Heart right ventricle (tissue), 16 donors: ENCODE data around the gene ZNF618. TPM values are rescaled to one million over a fixed set of nuclear protein-coding genes. Genes with fewer than 3 reads are reported as not detected.

ENCODE experiments used
- ATAC-seq, 8 donors: fragments of 200-7000 bp; cut with Tn5 transposase; one replicate each; pipeline ENCODE4 v1.9.1; 2020; ENCODE audit warnings: mild to moderate bottlenecking in 8 of 8, moderate library complexity in 8 of 8, moderate number of reproducible peaks in 1 of 8
- DNase-seq, 2 donors: peaks; one replicate each; pipeline ENCODE4 v3.0.0-alpha.2; 2020
- H3K27ac ChIP-seq, 10 donors: fragments of 200-600 bp; sonication (generic) in 2 of 10; one replicate each; pipeline versions ENCODE4 v1.5.0 to v1.8.0; 2020 to 2022; ENCODE audit warnings: mild to moderate bottlenecking in 3 of 10
- H3K27me3 ChIP-seq, 7 donors: fragments of 200-600 bp; one replicate each; pipeline ENCODE4 v1.8.0; 2021 to 2022; ENCODE audit warnings: mild to moderate bottlenecking in 2 of 7
- H3K36me3 ChIP-seq, 9 donors: fragments of 200-600 bp; sonication (generic) in 1 of 9; one replicate each; pipeline versions ENCODE4 v1.5.0 to v1.8.0; 2020 to 2022; ENCODE audit warnings: mild to moderate bottlenecking in 2 of 9
- H3K4me1 ChIP-seq, 9 donors: fragments of 200-600 bp; sonication (generic) in 1 of 9; one replicate each; pipeline versions ENCODE4 v1.5.0 to v1.8.0; 2020 to 2022; ENCODE audit warnings: mild to moderate bottlenecking in 4 of 9
- H3K4me3 ChIP-seq, 10 donors: fragments of 200-600 bp; sonication (generic) in 2 of 10; one replicate each; pipeline versions ENCODE4 v1.5.0 to v1.8.0; 2020 to 2022; ENCODE audit warnings: mild to moderate bottlenecking in 7 of 10, moderate library complexity in 2 of 10
- H3K9me3 ChIP-seq, 11 donors: fragments of 200-600 bp in 10 of 11; sonication (generic) in 2 of 11; one replicate each; pipeline versions ENCODE4 v1.5.0 to v1.8.0; 2013 to 2022; ENCODE audit warnings: mild to moderate bottlenecking in 2 of 11, control low read depth in 1 of 11, moderate library complexity in 1 of 11
- WGBS, 2 donors: extraction: QIAGEN DNeasy Blood & Tissue Kit; methylation state at CpG; one replicate each; pipeline ENCODE4 v1.1.7; 2013; ENCODE audit warnings: inconsistent platforms in 1 of 2; 5-methylcytosine and 5-hydroxymethylcytosine counted together
- intact Hi-C, 10 donors: fragments of 100-400 bp; cut with DNase I; formaldehyde crosslinking; loops; one replicate each; pipeline versions ENCODE4 v1.11.1 to v1.14.2; 2022
- polyA plus RNA-seq, 2 donors: library from polyadenylated mRNA; stranded (reverse); fragments of 200-250 nt; gene quantifications; one replicate each; pipeline ENCODE4 v1.2.3, GENCODE V29; 2013
- total RNA-seq, 10 donors: library from RNA; stranded (reverse); fragmentation: NEBNext Ultra II Directional in 3 of 10; extraction: Animal tissue kit (Norgen Biotek cat#: 25700) in 3 of 10; gene quantifications; one replicate each; pipeline versions ENCODE4 v1.2.1 to v1.2.4, GENCODE V29; 2021 to 2023
- TF ChIP-seq, protein P1 (sequence below), 9 donors: fragments of 200-600 bp; sonication (generic) in 2 of 9; IDR thresholded peaks; one replicate each; pipeline versions ENCODE4 v1.5.0 to v1.8.0; 2021 to 2022; ENCODE audit warnings: antibody characterized with exemption in 9 of 9, mild to moderate bottlenecking in 5 of 9, moderate library complexity in 1 of 9
- donor health status: Arrhythmogenic right ventricular cardiomyopathy.
- donor health status: ischemic (EF 13 %, LVEDD 7.1; RV severe dilation, severe dysfunction).
- donor health status: healthy with polysubstance abuse.
- donor health status: DM: no; HTN: yes; CAD: no.
- donor health status: DM: no; HTN: no; CAD: no.
- donor health status: ischemic (EF 25% LVEDD 6.9; RV normal size, moderate dysfunction).
- donor health status: ischemic (EF 25% LVEDD 5.7; RV mildly dilated, moderate dysfunction).
- donor health status: healthy.
- donor health status: DM: yes; HTN: yes; CAD: no.
- donor health status: Ischemic cardiomyopathy.
- donor health status: ischemic (EF 35%, LVEDD 5.7; RV mildly dilated, moderate dysfunction).
- donor health status: nonischemic (EF 11% LVEDD 7.7; RV severe dilation, severe dysfunction).
- donor health status: DM: yes; HTN: yes; CAD: no.
- donor health status: PGD.
- donor health status: ischemic (EF 29% LVEDD 5.4; RV normal size, mild dysfunction).
- donor health status: nonischemic (EF 23%, LVEDD 6.1; RV moderate dilation, normal function).

The ZNF618 gene
- total and polyA plus RNA-seq, 12 donors: 0.59 to 2.5 (median 1.6) TPM

DNA sequence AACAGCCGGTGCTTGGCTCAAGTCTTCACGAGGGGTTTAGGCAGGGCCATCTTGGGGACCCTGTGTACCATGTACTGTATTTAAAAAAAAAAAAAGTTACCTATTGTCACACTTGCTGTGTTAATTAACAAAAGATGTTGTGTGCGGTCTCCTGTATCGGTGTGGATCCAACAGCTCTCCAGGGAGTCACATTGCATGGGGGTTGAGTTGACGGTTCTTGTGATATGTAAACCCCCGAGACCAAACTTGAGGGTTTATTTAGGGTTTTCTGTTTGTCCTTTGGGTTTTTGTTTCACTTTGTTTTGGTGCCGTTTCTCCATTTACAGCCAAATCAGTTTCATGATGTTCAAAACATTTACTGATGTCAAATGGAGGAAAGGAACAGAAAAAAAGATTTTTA is 179.8 kb downstream of the ZNF618 start:
- H3K36me3 ChIP-seq: peaks cover 0 to 23% (median 0%) of the 10 kb centered on the region in 9 donors
- intact Hi-C loops: no loop called here
- no peaks in the 10 kb centered on the region for H3K9me3 ChIP-seq
- H3K4me3 ChIP-seq: no peak overlapping the region
- ATAC-seq: no peak
- no peaks in the 10 kb centered on the region for H3K27me3 ChIP-seq
- no peak for DNase-seq
- H3K4me1 ChIP-seq: peaks cover 0 to 20% (median 8%) of the 10 kb centered on the region in 9 donors
- 86 to 88% methylated on average over 7 of the region's 7 CpGs for WGBS, 2 donors
- TF ChIP-seq, protein P1, sequence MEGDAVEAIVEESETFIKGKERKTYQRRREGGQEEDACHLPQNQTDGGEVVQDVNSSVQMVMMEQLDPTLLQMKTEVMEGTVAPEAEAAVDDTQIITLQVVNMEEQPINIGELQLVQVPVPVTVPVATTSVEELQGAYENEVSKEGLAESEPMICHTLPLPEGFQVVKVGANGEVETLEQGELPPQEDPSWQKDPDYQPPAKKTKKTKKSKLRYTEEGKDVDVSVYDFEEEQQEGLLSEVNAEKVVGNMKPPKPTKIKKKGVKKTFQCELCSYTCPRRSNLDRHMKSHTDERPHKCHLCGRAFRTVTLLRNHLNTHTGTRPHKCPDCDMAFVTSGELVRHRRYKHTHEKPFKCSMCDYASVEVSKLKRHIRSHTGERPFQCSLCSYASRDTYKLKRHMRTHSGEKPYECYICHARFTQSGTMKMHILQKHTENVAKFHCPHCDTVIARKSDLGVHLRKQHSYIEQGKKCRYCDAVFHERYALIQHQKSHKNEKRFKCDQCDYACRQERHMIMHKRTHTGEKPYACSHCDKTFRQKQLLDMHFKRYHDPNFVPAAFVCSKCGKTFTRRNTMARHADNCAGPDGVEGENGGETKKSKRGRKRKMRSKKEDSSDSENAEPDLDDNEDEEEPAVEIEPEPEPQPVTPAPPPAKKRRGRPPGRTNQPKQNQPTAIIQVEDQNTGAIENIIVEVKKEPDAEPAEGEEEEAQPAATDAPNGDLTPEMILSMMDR (IDR thresholded peaks at IDR 0.05): no peak
- H3K27ac ChIP-seq: no peak overlapping the region

DNA sequence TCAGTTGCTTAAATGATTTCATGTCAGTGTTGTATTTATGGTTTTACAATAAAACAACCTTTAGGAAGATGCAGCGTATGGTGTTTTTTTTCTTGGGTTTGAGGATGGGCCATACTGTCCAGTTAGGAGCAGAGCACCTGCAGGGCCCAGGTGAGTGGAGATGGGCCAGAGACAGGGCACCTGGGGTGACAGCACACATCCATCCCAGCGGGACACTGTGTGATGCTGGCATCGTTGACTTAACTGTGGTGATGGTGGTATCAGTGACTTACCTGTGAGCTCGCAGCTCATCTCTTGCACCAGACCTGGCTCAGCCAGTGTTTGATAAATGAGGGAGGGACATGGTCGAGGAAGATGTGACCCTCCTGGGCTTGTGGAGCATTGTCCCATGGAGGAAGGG is 180.4 kb downstream of the ZNF618 start:
- TF ChIP-seq, protein P1 (IDR thresholded peaks at IDR 0.05): no peak
- Histone ChIP-seq H3K27me3 (no peaks in the 10 kb centered on the region), H3K27ac (no peak overlapping the region), H3K4me3 (no peak overlapping the region), H3K36me3 (peaks cover 0 to 16% (median 0%) of the 10 kb centered on the region in 9 donors), H3K9me3 (no peaks in the 10 kb centered on the region), H3K4me1 (peaks cover 0 to 20% (median 8%) of the 10 kb centered on the region in 9 donors)
- no peak for ATAC-seq
- 91 to 93% methylated on average over 5 of the region's 5 CpGs for WGBS, 2 donors
- intact Hi-C loops: no loop called here
- DNase-seq: no peak

DNA sequence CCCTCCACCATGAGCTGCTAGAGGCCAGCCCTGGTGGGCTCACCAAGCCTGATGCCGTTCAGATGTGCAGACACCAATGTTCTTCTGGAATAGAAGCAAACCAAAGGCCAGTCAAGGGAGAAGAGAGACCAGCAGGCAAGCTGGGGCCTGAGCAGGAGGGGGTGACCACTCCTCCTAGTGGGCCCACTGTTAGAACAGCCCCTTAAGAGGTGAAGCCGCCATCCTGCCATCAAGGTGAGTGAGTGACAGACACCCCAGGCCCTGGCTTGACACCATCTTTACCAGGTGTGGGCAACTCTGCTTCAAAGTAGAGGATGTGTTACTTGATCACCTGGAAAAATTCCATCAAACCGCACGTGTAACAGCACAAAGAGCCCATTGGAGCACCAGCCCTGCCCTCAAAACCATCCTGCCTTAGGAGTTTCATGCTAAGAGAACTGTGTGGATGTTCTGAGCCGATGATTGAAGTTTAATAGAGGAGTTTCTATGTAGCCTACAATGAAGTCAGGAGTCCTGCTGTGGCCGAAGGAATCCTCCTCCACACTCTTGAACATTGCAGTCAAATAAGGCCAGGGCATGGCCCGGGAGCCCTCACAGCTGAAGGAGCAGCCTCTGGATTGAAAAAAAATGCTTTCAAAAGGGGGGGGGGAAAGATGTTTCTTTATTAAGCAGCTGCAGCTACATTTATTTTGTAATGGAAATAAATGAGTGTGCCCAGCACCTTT is 181.2 kb downstream of the ZNF618 start:
- intact Hi-C loops: no loop called here
- Histone ChIP-seq H3K27ac (no peak overlapping the region), H3K27me3 (peaks cover 0 to 6% (median 0%) of the 10 kb centered on the region in 7 donors), H3K9me3 (no peaks in the 10 kb centered on the region), H3K4me3 (no peak overlapping the region), H3K36me3 (peaks cover 0 to 8% (median 0%) of the 10 kb centered on the region in 9 donors), H3K4me1 (peaks cover 0 to 20% (median 8%) of the 10 kb centered on the region in 9 donors)
- WGBS, 2 donors: 78 to 80% methylated on average over 7 of the region's 7 CpGs
- DNase-seq (no peak), ATAC-seq (no peak)
- TF ChIP-seq, protein P1 (IDR thresholded peaks at IDR 0.05): no peak

DNA sequence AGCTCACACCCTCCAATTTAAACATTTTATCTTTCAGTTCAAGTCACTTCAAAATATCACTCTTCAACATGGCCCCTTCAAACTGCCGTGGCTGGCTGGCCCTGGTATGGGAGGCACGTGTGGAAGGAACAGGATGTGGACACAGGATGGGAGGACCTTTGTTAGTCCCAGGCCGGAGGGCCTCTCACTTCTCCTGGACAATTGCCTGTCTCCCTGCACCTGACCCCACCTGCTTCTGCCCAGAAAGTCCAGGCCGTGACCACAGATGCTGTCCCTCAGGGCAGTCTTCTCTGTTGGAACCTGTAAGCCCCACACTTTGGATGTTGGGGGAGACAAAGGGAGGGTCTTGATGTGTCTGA is 182.6 kb downstream of the ZNF618 start:
- Histone ChIP-seq H3K9me3 (peaks cover 0 to 1% (median 0%) of the 10 kb centered on the region in 11 donors), H3K36me3 (no peaks in the 10 kb centered on the region), H3K4me1 (peaks cover 0 to 20% (median 8%) of the 10 kb centered on the region in 9 donors), H3K4me3 (no peak overlapping the region), H3K27ac (peak overlapping the region in 2 of 10 donors; percentile 21 to 25), H3K27me3 (peaks cover 0 to 12% (median 0%) of the 10 kb centered on the region in 7 donors)
- DNase-seq: no peak
- intact Hi-C loops: no loop called here
- ATAC-seq: no peak
- WGBS, 2 donors: 68 to 82% methylated on average over 4 of the region's 4 CpGs
- TF ChIP-seq, protein P1 (IDR thresholded peaks at IDR 0.05): no peak
